ENCODE results near the gene MAST1. TPM values are rescaled to one million over a fixed set of nuclear protein-coding genes. Genes with fewer than 3 reads are reported as not detected.
A peak's percentile ranks its signal among the peaks of the same experiment; 100 is the strongest.

The MAST1 gene
- total RNA-seq (1 to 10 TPM in 8 of 9 donors, under 1 TPM in 1; 0.72 to 6.9 (median 3.0) TPM), polyA plus RNA-seq (10 to 100 TPM in 1 of 3 donors, 1 to 10 TPM in 2; 1.3 to 29.6 (median 4.7) TPM)
- long read RNA-seq, donor 1, partial matches to known transcripts = 0 of 380 reads
- long read RNA-seq, donor 1, other reads (novel, unspliced or antisense) = 378 of 380 reads
- long read RNA-seq, donor 2, partial matches to known transcripts = 203 of 203 reads
- long read RNA-seq, donor 2, other reads (novel, unspliced or antisense) = 0 of 203 reads
- long read RNA-seq, donor 3, partial matches to known transcripts = 237 of 242 reads
- long read RNA-seq, donor 3, other reads (novel, unspliced or antisense) = 5 of 242 reads
- long read RNA-seq, donor 4, partial matches to known transcripts = 0 of 3 reads
- long read RNA-seq, donor 4, other reads (novel, unspliced or antisense) = 1 of 3 reads
- long read RNA-seq, donor 5, partial matches to known transcripts = 3 of 8 reads
- long read RNA-seq, donor 5, other reads (novel, unspliced or antisense) = 1 of 8 reads
- long read RNA-seq, donor 6, partial matches to known transcripts = 1 of 3 reads
- long read RNA-seq, donor 6, other reads (novel, unspliced or antisense) = 2 of 3 reads
- long read RNA-seq, donor 7 = 0 reads
- long read RNA-seq, donor 8, partial matches to known transcripts = 48 of 76 reads
- long read RNA-seq, donor 8, other reads (novel, unspliced or antisense) = 28 of 76 reads
- long read RNA-seq, donor 9, partial matches to known transcripts = 50 of 324 reads
- long read RNA-seq, donor 9, other reads (novel, unspliced or antisense) = 274 of 324 reads
- long read RNA-seq, donor 10, partial matches to known transcripts = 0 of 217 reads
- long read RNA-seq, donor 10, other reads (novel, unspliced or antisense) = 217 of 217 reads

GRCh38 chr19:12838182-12838885, at the start of gene MAST1:
Gene MAST1 (plus strand): TSS chr19:12838515. CDS start chr19:12838573, 58 bp downstream.
- H3K9me3 ChIP-seq (replicated peaks in 1 of 3) = no peaks in the 10 kb centered on the region
- 0 to 3% (median 1%) methylated on average over 10 to 57 of the region's 69 CpGs for WGBS, 4 donors
- H3K4me1 ChIP-seq (replicated peaks in 1 of 2) = peaks cover 10 to 16% of the 10 kb centered on the region in 2 donors
- peaks cover 78% of the 10 kb centered on the region for H3K27me3 ChIP-seq
- TF ChIP-seq POLR2A (IDR thresholded peaks at IDR 0.05) (no peak), CTCF (IDR thresholded peaks at IDR 0.05) (peak in 3 of 6 experiments; percentile 21 to 58 (median 51))
- peak within 1 kb of the TSS in 1 of 5 donors; percentile 41 for H3K27ac ChIP-seq
- peak within 1 kb of the TSS in 1 of 4 donors; percentile 47 for H3K4me3 ChIP-seq
- intact Hi-C loops (cut with DNase I) = no loop called here
- H3K36me3 ChIP-seq (replicated peaks in 1 of 2) = no peaks in the 10 kb centered on the region
- DNase-seq = peak in 4 of 7 donors; percentile 28 to 60 (median 46)

- TF ChIP-seq CTCF (IDR thresholded peaks at IDR 0.05) (no peak), POLR2A (IDR thresholded peaks at IDR 0.05) (peak in 1 of 2 donors; percentile 24)
- Histone ChIP-seq H3K36me3 (replicated peaks in 1 of 2) (no peaks in the 10 kb centered on the region), H3K4me3 (peak overlapping the region in 2 of 4 donors; percentile 1 to 77), H3K9me3 (replicated peaks in 1 of 3) (no peaks in the 10 kb centered on the region), H3K27me3 (no peaks in the 10 kb centered on the region), H3K4me1 (replicated peaks in 1 of 2) (peaks cover 25 to 51% of the 10 kb centered on the region in 2 donors), H3K27ac (peak overlapping the region; percentile 95 to 99 (median 97))
- DNase-seq = peak; percentile 85 to 92 (median 88)
- 0 to 2% (median 1%) methylated on average over 8 to 12 of the region's 12 CpGs for WGBS, 4 donors
- intact Hi-C loops (cut with DNase I) = no loop called here
Observed at GRCh38 chr19:12788682-12789097, 49.6 kb upstream of the MAST1 start.

- WGBS, 4 donors = 1 to 7% (median 2%) methylated on average over 7 to 46 of the region's 46 CpGs
- H3K4me3 ChIP-seq = peak overlapping the region in 3 of 4 donors; percentile 1 to 77 (median 44)
- no peaks in the 10 kb centered on the region for H3K36me3 ChIP-seq (replicated peaks in 1 of 2)
- intact Hi-C loops (cut with DNase I) = no loop called here
- no peaks in the 10 kb centered on the region for H3K9me3 ChIP-seq (replicated peaks in 1 of 3)
- peak in 2 of 7 donors; percentile 55 to 56 for DNase-seq
- peaks cover 25 to 49% of the 10 kb centered on the region in 2 donors for H3K4me1 ChIP-seq (replicated peaks in 1 of 2)
- no peak for TF ChIP-seq CTCF (IDR thresholded peaks at IDR 0.05)
- TF ChIP-seq POLR2A (IDR thresholded peaks at IDR 0.05) = peak in 1 of 2 donors; percentile 35
- H3K27ac ChIP-seq = peak overlapping the region; percentile 97 to 100 (median 99)
- H3K27me3 ChIP-seq = no peaks in the 10 kb centered on the region
Observed at GRCh38 chr19:12789098-12789903, 49.0 kb upstream of the MAST1 start.

Measured in adrenal gland (tissue), 19 donors.